Mucosa of gallbladder (tissue), 1 donor: Measurements from ENCODE around the gene ZNF384. TPM values are rescaled to one million over a fixed set of nuclear protein-coding genes. Genes with fewer than 3 reads are reported as not detected.

ENCODE experiments used
- DNase-seq: peaks from one replicate; pipeline ENCODE4 v3.0.0-alpha.2; 2020; ENCODE audit warnings: low spot score
- total RNA-seq: library from RNA; stranded (reverse); gene quantifications from one replicate; pipeline ENCODE4 v1.2.1, GENCODE V29; 2021
- donor health status: DM: no; HTN: no; CAD: no.

The ZNF384 gene
- total RNA-seq, 1 donor from 2014 or later = 60.6 TPM

GRCh38 chr12:6620885-6621274, 68.3 kb downstream of the ZNF384 start:
- DNase-seq = no peak

- DNase-seq = no peak
Measured at GRCh38 chr12:6620137-6620884, 68.9 kb downstream of the ZNF384 start.

- no peak for DNase-seq
Measured at GRCh38 chr12:6618483-6619225, 70.5 kb downstream of the ZNF384 start.

Other genes with a start within 250 kb of the ZNF384 start
- gene CD27, start 244.4 kb downstream of the ZNF384 start, total RNA-seq = 3.8 TPM
- gene TAPBPL, start 237.3 kb downstream of the ZNF384 start, total RNA-seq = 53.1 TPM
- gene VAMP1, start 218.7 kb downstream of the ZNF384 start, total RNA-seq = 12.3 TPM
- gene MRPL51, start 196.1 kb downstream of the ZNF384 start, total RNA-seq = 134 TPM
- gene NCAPD2, start 195.3 kb downstream of the ZNF384 start, total RNA-seq = 36.6 TPM
- gene GAPDH, start 154.9 kb downstream of the ZNF384 start, total RNA-seq = 2,392 TPM
- gene IFFO1, start 133.3 kb downstream of the ZNF384 start, total RNA-seq = 14.2 TPM
- gene NOP2, start 121.1 kb downstream of the ZNF384 start, total RNA-seq = 19.2 TPM
- gene CHD4, start 82.0 kb downstream of the ZNF384 start, total RNA-seq = 220 TPM
- 15.0 TPM for gene LPAR5, start 53.4 kb downstream of the ZNF384 start, total RNA-seq
- 9.8 TPM for gene ACRBP, start 41.9 kb downstream of the ZNF384 start, total RNA-seq
- 58.0 TPM for gene ING4, start 26.3 kb downstream of the ZNF384 start, total RNA-seq
- gene PIANP, start 11.4 kb upstream of the ZNF384 start, total RNA-seq = 5.0 TPM
- gene COPS7A, start 34.7 kb upstream of the ZNF384 start, total RNA-seq = 61.4 TPM
- 175 TPM for gene MLF2, start 63.8 kb upstream of the ZNF384 start, total RNA-seq
- 293 TPM for gene PTMS, start 77.0 kb upstream of the ZNF384 start, total RNA-seq
- 1.4 TPM for gene LAG3, start 83.1 kb upstream of the ZNF384 start, total RNA-seq
- 32.1 TPM for gene CD4, start 100.2 kb upstream of the ZNF384 start, total RNA-seq
- 12.3 TPM for gene GPR162, start 132.4 kb upstream of the ZNF384 start, total RNA-seq
- 28.1 TPM for gene P3H3, start 139.0 kb upstream of the ZNF384 start, total RNA-seq
- 3.3 TPM for gene GNB3, start 151.6 kb upstream of the ZNF384 start, total RNA-seq
- gene CDCA3, start 161.9 kb upstream of the ZNF384 start, total RNA-seq = 2.2 TPM
- gene USP5, start 162.8 kb upstream of the ZNF384 start, total RNA-seq = 98.4 TPM
- 610 TPM for gene TPI1, start 178.2 kb upstream of the ZNF384 start, total RNA-seq
- 33.7 TPM for gene SPSB2, start 183.9 kb upstream of the ZNF384 start, total RNA-seq
- gene LRRC23, start 215.4 kb upstream of the ZNF384 start, total RNA-seq = 13.1 TPM
- 30.5 TPM for gene ENO2, start 225.2 kb upstream of the ZNF384 start, total RNA-seq
- 153 TPM for gene ATN1, start 238.6 kb upstream of the ZNF384 start, total RNA-seq